ENCODE results near the gene MPDU1. TPM values are rescaled to one million over a fixed set of nuclear protein-coding genes. Genes with fewer than 3 reads are reported as not detected.

Gene MPDU1
- total and polyA plus RNA-seq, 2 of the 13 experiments (the other 11 are each of a cell fraction or from before 2014, with no cell fraction given) = 112 to 167 TPM

GRCh38 chr17:7573324-7574080, 10.2 kb upstream of the MPDU1 start (continued):
- peak; percentile 69; the same call in 1 of the 2 replicates for TF ChIP-seq PITX1 (CRISPR knock-in tag; IDR thresholded peaks at IDR 0.05)
- TF ChIP-seq CBX5 (CRISPR knock-in tag; IDR thresholded peaks at IDR 0.05; ENCODE audit: borderline replicate concordance) = peak; percentile 31; the same call in 1 of the 2 replicates
- TF ChIP-seq ZNF780A (CRISPR knock-in tag; IDR thresholded peaks at IDR 0.05) = 0 out of 2 replicates have a peak, but pooled peaks have one; percentile 5
- TF ChIP-seq FOXK2 (IDR thresholded peaks at IDR 0.05) = no peak
- TF ChIP-seq ZNF703 (CRISPR knock-in tag; IDR thresholded peaks at IDR 0.05; ENCODE audit: borderline replicate concordance) = no peak
- TF ChIP-seq, protein P1, sequence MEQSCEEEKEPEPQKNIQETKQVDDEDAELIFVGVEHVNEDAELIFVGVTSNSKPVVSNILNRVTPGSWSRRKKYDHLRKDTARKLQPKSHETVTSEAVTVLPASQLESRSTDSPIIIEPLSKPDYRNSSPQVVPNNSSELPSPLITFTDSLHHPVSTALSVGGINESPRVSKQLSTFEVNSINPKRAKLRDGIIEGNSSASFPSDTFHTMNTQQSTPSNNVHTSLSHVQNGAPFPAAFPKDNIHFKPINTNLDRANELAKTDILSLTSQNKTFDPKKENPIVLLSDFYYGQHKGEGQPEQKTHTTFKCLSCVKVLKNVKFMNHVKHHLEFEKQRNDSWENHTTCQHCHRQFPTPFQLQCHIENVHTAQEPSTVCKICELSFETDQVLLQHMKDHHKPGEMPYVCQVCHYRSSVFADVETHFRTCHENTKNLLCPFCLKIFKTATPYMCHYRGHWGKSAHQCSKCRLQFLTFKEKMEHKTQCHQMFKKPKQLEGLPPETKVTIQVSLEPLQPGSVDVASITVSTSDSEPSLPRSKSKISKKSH (CRISPR knock-in tag; IDR thresholded peaks at IDR 0.05; ENCODE audit: borderline replicate concordance) = peak; percentile 41; the same call in 1 of the 2 replicates
- TF ChIP-seq KMT2B (CRISPR knock-in tag; IDR thresholded peaks at IDR 0.05) = 0 out of 2 replicates have a peak, but pooled peaks have one; percentile 34
- TF ChIP-seq HOXD1 (CRISPR knock-in tag; IDR thresholded peaks at IDR 0.05) = no peak
- no peak for TF ChIP-seq FIP1L1 (IDR thresholded peaks at IDR 0.05; ENCODE audit: borderline replicate concordance, insufficient read depth, low read depth, low read length)
- peak; percentile 23; the same call in 1 of the 2 replicates for TF ChIP-seq ZNF766 (CRISPR knock-in tag; IDR thresholded peaks at IDR 0.05; ENCODE audit: borderline replicate concordance)
- no peak; the same call in 1 of the 2 replicates for TF ChIP-seq ZNF556 (CRISPR knock-in tag; IDR thresholded peaks at IDR 0.05; ENCODE audit: borderline replicate concordance)
- no peak for TF ChIP-seq ZBTB3 (CRISPR knock-in tag; IDR thresholded peaks at IDR 0.05; ENCODE audit: borderline replicate concordance, low read depth)
- peak; percentile 72; the same call in 1 of the 2 replicates for TF ChIP-seq SP5 (CRISPR knock-in tag; IDR thresholded peaks at IDR 0.05; ENCODE audit: borderline replicate concordance, low read depth)
- TF ChIP-seq ZNF580 (CRISPR knock-in tag; IDR thresholded peaks at IDR 0.05; ENCODE audit: borderline replicate concordance, low read depth) = no peak
- TF ChIP-seq NFRKB (IDR thresholded peaks at IDR 0.05) = no peak
- TF ChIP-seq ZNF251 (CRISPR knock-in tag; IDR thresholded peaks at IDR 0.05) = no peak
- TF ChIP-seq ZNF546 (CRISPR knock-in tag; conservative IDR thresholded peaks at IDR 0.05) = no peak
- TF ChIP-seq ZNF816 (CRISPR knock-in tag; IDR thresholded peaks at IDR 0.05; ENCODE audit: borderline replicate concordance) = peak; percentile 47; the same call in 1 of the 2 replicates
- no peak for TF ChIP-seq ZNF550 (CRISPR knock-in tag; IDR thresholded peaks at IDR 0.05; ENCODE audit: borderline replicate concordance)
- TF ChIP-seq SMARCE1 (IDR thresholded peaks at IDR 0.05; ENCODE audit: borderline replicate concordance) = no peak
- no peak for TF ChIP-seq BCLAF1 (IDR thresholded peaks at IDR 0.05)
- no peak; the same call in 1 of the 2 replicates for TF ChIP-seq ZMAT3 (CRISPR knock-in tag; conservative IDR thresholded peaks at IDR 0.05)
- TF ChIP-seq HMGXB4 (CRISPR knock-in tag; IDR thresholded peaks at IDR 0.05; ENCODE audit: borderline replicate concordance in 1 of 2, low read depth in 1 of 2) = peak in 1 of 2 experiments; percentile 83; a peak in 3 of 4 replicates

All from HepG2 (cell line).